Astrocyte (in vitro differentiated cells and primary cell): ENCODE data around the gene FRMD4A.

Source experiments
- EZH2 ChIP-seq: IDR thresholded peaks from 2 replicates; pipeline ENCODE4 v1.6.1; 2012; ENCODE audit warnings: mild to moderate bottlenecking, low read length, inconsistent platforms; ENCODE audit not compliant: insufficient read depth
- TF ChIP-seq, protein P1 (sequence below): IDR thresholded peaks from 2 replicates; pipeline ENCODE4 v1.5.1; 2011; ENCODE audit warnings: low read depth, mild to moderate bottlenecking, inconsistent platforms, low read length, moderate library complexity; ENCODE audit not compliant: insufficient read depth

DNA sequence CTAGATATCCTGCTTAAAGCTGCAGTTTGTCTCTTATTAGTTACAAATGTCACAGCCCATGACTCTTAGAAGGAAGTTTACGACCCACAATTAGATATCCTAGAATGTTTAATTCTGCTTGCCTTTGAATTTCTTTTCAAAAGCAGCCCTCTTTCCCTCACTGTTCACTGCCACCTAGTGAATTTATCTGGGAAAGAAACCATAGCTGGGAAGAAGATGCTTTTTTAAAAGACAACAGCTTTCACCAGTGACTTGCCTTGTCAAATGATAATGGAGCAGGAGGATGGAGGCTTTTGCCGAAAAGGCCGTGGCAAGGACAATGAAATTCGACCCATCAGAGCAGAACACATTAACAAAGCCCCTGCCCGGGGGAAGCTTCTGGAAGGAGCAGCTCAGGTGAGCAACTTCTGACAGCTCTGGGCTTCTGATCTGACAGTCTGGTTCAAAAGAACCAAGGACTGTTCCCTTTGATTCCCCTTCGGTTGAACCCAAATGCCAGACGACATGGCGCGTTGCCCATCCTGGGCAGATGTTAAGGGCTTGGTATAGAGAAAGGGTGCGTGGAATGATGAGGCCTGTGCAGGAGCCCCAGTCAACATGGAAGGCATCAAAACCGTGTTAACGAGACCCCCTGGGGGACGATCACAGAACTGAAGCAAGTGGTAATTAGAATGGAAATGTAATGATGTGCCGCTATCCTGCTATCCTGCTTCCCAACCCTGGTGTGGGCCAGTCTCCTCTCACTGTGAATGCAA is 236.8 kb downstream of the FRMD4A start:
- TF ChIP-seq EZH2, result no peak
- TF ChIP-seq, protein P1, sequence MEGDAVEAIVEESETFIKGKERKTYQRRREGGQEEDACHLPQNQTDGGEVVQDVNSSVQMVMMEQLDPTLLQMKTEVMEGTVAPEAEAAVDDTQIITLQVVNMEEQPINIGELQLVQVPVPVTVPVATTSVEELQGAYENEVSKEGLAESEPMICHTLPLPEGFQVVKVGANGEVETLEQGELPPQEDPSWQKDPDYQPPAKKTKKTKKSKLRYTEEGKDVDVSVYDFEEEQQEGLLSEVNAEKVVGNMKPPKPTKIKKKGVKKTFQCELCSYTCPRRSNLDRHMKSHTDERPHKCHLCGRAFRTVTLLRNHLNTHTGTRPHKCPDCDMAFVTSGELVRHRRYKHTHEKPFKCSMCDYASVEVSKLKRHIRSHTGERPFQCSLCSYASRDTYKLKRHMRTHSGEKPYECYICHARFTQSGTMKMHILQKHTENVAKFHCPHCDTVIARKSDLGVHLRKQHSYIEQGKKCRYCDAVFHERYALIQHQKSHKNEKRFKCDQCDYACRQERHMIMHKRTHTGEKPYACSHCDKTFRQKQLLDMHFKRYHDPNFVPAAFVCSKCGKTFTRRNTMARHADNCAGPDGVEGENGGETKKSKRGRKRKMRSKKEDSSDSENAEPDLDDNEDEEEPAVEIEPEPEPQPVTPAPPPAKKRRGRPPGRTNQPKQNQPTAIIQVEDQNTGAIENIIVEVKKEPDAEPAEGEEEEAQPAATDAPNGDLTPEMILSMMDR, result peak; percentile 59
